Calu3 (cell line): ENCODE results near the gene GLIPR1L2. TPM values are rescaled to one million over a fixed set of nuclear protein-coding genes. Genes with fewer than 3 reads are reported as not detected.

Source experiments
- BruUV-seq: library from RNA; stranded (reverse); fragments of 400-500 nt; replicated peaks from 2 replicates; lab custom pipeline; 2021; lab: Mats Ljungman, UMichigan
- CTCF ChIA-PET: fragments of 300-600 bp; sonication (Branson Sonifier 250); formaldehyde crosslinking; loops from one replicate; lab custom pipeline; 2022; ENCODE audit warnings: antibody characterized with exemption; lab: Charles Lee
- DNase-seq: peaks from one replicate; pipeline ENCODE4 v3.0.0; 2022
- H3K27ac Mint-ChIP-seq: one replicate; pipeline ENCODE4 v1.8.0; 2022; ENCODE audit warnings: mixed read lengths; ENCODE audit not compliant: unreplicated experiment
- H3K27me3 Mint-ChIP-seq: one replicate; pipeline ENCODE4 v1.8.0; 2022; ENCODE audit warnings: mixed read lengths; ENCODE audit not compliant: unreplicated experiment
- H3K36me3 Mint-ChIP-seq: one replicate; pipeline ENCODE4 v1.8.0; 2022; ENCODE audit warnings: mild to moderate bottlenecking, moderate library complexity, mixed read lengths; ENCODE audit not compliant: insufficient read depth, unreplicated experiment
- H3K4me1 Mint-ChIP-seq: one replicate; pipeline ENCODE4 v1.8.0; 2022; ENCODE audit warnings: mild to moderate bottlenecking, low read depth, mixed read lengths; ENCODE audit not compliant: unreplicated experiment
- H3K4me3 Mint-ChIP-seq: one replicate; pipeline ENCODE4 v1.8.0; 2022; ENCODE audit warnings: mild to moderate bottlenecking, low read depth, moderate library complexity, mixed read lengths; ENCODE audit not compliant: unreplicated experiment
- H3K9me3 Mint-ChIP-seq: one replicate; pipeline ENCODE4 v1.8.0; 2022; ENCODE audit warnings: low read depth, mixed read lengths; ENCODE audit not compliant: unreplicated experiment
- CTCF ChIP-seq: fragments of 200-600 bp; IDR thresholded peaks from one replicate; pipeline ENCODE4 v1.8.0; 2022; ENCODE audit warnings: antibody characterized with exemption; ENCODE audit not compliant: unreplicated experiment
- intact Hi-C: fragments of 100-400 bp; cut with micrococcal nuclease; formaldehyde crosslinking; loops from one replicate; pipeline ENCODE4 v1.10.0; 2022; ENCODE audit not compliant: unreplicated experiment
- total RNA-seq: library from RNA; stranded (reverse); gene quantifications from 2 replicates; pipeline ENCODE4 v1.2.3, GENCODE V29; 2022

The GLIPR1L2 gene
- total RNA-seq, 1 experiment from 2014 or later, result 0.76 TPM

GRCh38 chr12:75404231-75404630 lies 13.3 kb downstream of the GLIPR1L2 start:
- Mint-ChIP-seq H3K27ac (no peak overlapping the region), H3K4me3 (no peak overlapping the region), H3K9me3 (no peaks in the 10 kb centered on the region), H3K36me3 (no peaks in the 10 kb centered on the region), H3K4me1 (no peaks in the 10 kb centered on the region), H3K27me3 (no peaks in the 10 kb centered on the region)
- intact Hi-C loops, result no loop called here
- CTCF ChIA-PET, result no interaction called here
- no peak for DNase-seq
- BruUV-seq, result no TSS peak
- no peak for TF ChIP-seq CTCF

DNA sequence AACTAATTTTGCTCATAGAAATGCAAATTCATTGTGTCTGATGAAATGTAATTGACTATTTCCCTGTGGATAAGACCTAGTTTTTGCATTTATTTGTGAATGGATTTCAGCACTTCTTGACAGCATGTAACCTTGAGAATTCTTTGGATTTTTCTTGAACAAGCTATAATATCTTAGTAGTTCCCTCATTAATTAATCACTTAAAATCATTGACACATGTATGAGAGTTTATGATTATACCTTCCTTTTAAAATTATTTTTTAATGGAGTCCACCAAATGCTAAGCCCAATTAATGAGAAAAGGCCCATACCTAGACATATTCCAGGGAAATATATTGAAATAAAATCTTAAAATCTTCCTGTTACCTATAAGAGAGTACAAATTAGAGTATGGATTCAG lies 16.8 kb downstream of the GLIPR1L2 start:
- TF ChIP-seq CTCF, result no peak
- Mint-ChIP-seq H3K36me3 (no peaks in the 10 kb centered on the region), H3K4me1 (no peaks in the 10 kb centered on the region), H3K9me3 (no peaks in the 10 kb centered on the region), H3K27me3 (no peaks in the 10 kb centered on the region), H3K27ac (no peak overlapping the region), H3K4me3 (no peak overlapping the region)
- DNase-seq, result no peak
- CTCF ChIA-PET, result no interaction called here
- intact Hi-C loops, result no loop called here
- no TSS peak for BruUV-seq

DNA sequence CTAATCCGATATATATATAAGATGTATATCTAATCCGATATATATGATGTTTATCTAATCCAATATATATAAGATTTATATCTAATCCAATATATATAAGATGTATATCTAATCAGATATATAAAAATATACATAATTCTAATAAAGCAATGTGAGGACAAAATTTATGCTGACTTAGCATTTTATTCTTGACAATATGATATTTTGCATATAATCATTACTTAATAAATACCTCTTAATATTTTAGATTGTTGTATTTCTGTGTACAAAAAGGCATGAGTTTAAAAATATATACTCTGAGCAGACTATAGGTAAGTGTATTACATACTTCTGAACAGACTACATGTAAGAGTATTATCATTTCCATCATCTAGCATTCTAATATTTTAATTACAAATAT lies 18.9 kb downstream of the GLIPR1L2 start:
- BruUV-seq, result no TSS peak
- H3K9me3 Mint-ChIP-seq, result no peaks in the 10 kb centered on the region
- no peak for TF ChIP-seq CTCF
- CTCF ChIA-PET, result no interaction called here
- H3K27ac Mint-ChIP-seq, result no peak overlapping the region
- no peaks in the 10 kb centered on the region for H3K36me3 Mint-ChIP-seq
- no peaks in the 10 kb centered on the region for H3K27me3 Mint-ChIP-seq
- H3K4me3 Mint-ChIP-seq, result no peak overlapping the region
- H3K4me1 Mint-ChIP-seq, result no peaks in the 10 kb centered on the region
- intact Hi-C loops, result no loop called here
- no peak for DNase-seq

DNA sequence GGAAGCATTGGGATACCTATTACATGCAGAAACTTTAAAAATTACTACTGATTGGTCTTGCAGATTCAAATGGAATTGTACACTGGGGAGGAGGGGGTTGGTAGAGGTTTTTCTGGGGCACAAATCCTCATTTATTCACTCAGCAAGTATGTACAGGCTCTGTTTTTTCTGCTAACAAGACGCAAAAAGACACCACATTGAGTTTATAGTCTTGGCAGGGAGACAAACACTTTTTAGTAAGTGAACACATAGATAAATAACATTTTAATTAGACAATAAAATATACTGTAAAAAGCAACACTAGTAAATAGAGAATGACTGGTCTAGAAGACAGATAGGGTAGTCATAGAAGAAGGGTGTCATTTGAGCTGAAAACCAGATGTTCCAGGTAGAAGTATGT lies 23.8 kb downstream of the GLIPR1L2 start:
- no peak overlapping the region for H3K27ac Mint-ChIP-seq
- no peak overlapping the region for H3K4me3 Mint-ChIP-seq
- H3K9me3 Mint-ChIP-seq, result peaks cover 5% of the 10 kb centered on the region
- no TSS peak for BruUV-seq
- no peak for TF ChIP-seq CTCF
- H3K27me3 Mint-ChIP-seq, result no peaks in the 10 kb centered on the region
- H3K36me3 Mint-ChIP-seq, result no peaks in the 10 kb centered on the region
- no peaks in the 10 kb centered on the region for H3K4me1 Mint-ChIP-seq
- DNase-seq, result no peak
- intact Hi-C loops, result no loop called here
- CTCF ChIA-PET, result no interaction called here
